ENCODE data around the gene HSF2BP.

GRCh38 chr21:43658088-43658741 is 1.1 kb downstream of the HSF2BP start:
- no peak for TF ChIP-seq CTCF (conservative IDR thresholded peaks at IDR 0.05)
- no peak for TF ChIP-seq EZH2 (IDR thresholded peaks at IDR 0.05; ENCODE audit: low read depth)

All from PC-9 (cell line).